Measurements from ENCODE around the gene PTPRN2. TPM values are rescaled to one million over a fixed set of nuclear protein-coding genes. Genes with fewer than 3 reads are reported as not detected.
"Not testable (repeated sequence)": the region's sequence is repeated elsewhere in the genome, so short reads cannot be mapped to it uniquely, and the experiment has no call there.

PTPRN2 gene
- total and polyA plus RNA-seq, 4 donors = 18.1 to 69.9 (median 50.4) TPM

- WGBS (ENCODE audit: insufficient coverage) = 72% methylated on average over 12 of the region's 12 CpGs
- Histone ChIP-seq H3K36me3 (ENCODE audit: control insufficient read depth, insufficient read depth, low read length) (peaks cover 6% of the 10 kb centered on the region), H3K4me3 (ENCODE audit: low read depth, low read length) (no peak overlapping the region), H3K27me3 (ENCODE audit: control insufficient read depth, insufficient read depth, low read length) (no peaks in the 10 kb centered on the region), H3K9me3 (ENCODE audit: control insufficient read depth, insufficient read depth, low read length) (no peaks in the 10 kb centered on the region), H3K27ac (ENCODE audit: low read depth, low read length) (no peak overlapping the region), H3K4me1 (ENCODE audit: control insufficient read depth, insufficient read depth, low read length) (peaks cover 34% of the 10 kb centered on the region)
- DNase-seq (ENCODE audit: low read depth in 4 of 6, low spot score in 6 of 6) = no peak
Measured at GRCh38 chr7:158387546-158387891, 200.1 kb downstream of the PTPRN2 start.

GRCh38 chr7:158386866-158387545 lies 200.6 kb downstream of the PTPRN2 start:
- DNase-seq (ENCODE audit: low read depth in 4 of 6, low spot score in 6 of 6) = no peak
- H3K27me3 ChIP-seq (ENCODE audit: control insufficient read depth, insufficient read depth, low read length) = no peaks in the 10 kb centered on the region
- H3K9me3 ChIP-seq (ENCODE audit: control insufficient read depth, insufficient read depth, low read length) = no peaks in the 10 kb centered on the region
- H3K27ac ChIP-seq (ENCODE audit: low read depth, low read length) = no peak overlapping the region
- H3K4me3 ChIP-seq (ENCODE audit: low read depth, low read length) = no peak overlapping the region
- peaks cover 3% of the 10 kb centered on the region for H3K36me3 ChIP-seq (ENCODE audit: control insufficient read depth, insufficient read depth, low read length)
- peaks cover 29% of the 10 kb centered on the region for H3K4me1 ChIP-seq (ENCODE audit: control insufficient read depth, insufficient read depth, low read length)
- 60% methylated on average over 17 of the region's 20 CpGs for WGBS (ENCODE audit: insufficient coverage)

DNA sequence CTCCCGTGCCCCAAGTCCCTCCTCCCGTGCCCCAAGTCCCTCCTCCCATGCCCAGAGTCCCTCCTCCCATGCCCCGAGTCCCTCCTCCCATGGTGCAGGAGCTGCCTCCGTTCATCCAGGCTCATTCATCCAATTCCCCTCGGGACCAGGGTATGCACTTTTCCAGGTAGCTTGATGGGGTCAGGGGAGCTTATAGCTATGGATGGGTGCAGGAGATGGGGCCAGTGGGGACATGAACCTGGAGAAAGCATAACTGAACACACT lies 201.3 kb downstream of the PTPRN2 start:
- H3K27me3 ChIP-seq (ENCODE audit: control insufficient read depth, insufficient read depth, low read length) = no peaks in the 10 kb centered on the region
- peaks cover 24% of the 10 kb centered on the region for H3K4me1 ChIP-seq (ENCODE audit: control insufficient read depth, insufficient read depth, low read length)
- no peaks in the 10 kb centered on the region for H3K36me3 ChIP-seq (ENCODE audit: control insufficient read depth, insufficient read depth, low read length)
- H3K9me3 ChIP-seq (ENCODE audit: control insufficient read depth, insufficient read depth, low read length) = peaks cover under 1% of the 10 kb centered on the region
- WGBS (ENCODE audit: insufficient coverage) = 100% methylated on average over 1 of the region's 5 CpGs
- no peak for DNase-seq (ENCODE audit: low read depth in 4 of 6, low spot score in 6 of 6)
- H3K27ac ChIP-seq (ENCODE audit: low read depth, low read length) = no peak overlapping the region
- no peak overlapping the region for H3K4me3 ChIP-seq (ENCODE audit: low read depth, low read length)

DNA sequence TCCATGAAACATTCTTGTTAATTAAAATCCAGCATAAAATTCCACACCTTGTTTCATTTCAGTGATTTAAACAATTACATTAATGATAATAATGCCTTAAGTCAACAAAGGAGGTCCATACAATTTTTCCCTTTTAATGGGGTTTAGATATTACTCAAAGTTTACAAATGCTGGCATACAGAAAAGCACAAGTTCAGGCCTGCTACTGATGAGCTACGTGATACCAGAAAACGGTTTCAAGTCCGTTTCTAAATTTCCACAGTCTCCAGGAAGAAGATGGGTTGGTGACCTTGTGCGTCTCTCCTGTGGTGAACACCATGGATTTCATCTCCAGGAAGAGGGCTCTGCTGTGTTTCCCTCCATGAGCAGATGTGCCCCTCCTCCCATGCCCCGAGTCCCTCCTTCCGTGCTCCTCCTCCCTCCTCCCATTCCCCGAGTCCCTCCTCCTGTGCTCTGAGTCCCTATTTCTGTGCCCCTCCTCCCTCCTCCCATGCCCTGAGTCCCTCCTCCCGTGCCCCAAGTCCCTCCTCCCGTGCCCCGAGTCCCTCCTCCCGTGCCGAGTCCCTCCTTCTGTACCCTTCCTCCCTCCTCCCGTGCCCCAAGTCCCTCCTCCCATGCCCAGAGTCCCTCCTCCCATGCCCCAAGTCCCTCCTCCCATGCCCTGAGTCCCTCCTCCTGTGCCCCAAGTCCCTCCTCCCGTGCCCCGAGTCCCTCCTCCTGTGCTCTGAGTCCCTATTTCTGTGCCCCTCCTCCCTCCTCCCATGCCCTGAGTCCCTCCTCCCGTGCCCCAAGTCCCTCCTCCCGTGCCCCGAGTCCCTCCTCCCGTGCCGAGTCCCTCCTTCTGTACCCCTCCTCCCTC lies 201.9 kb downstream of the PTPRN2 start:
- H3K4me1 ChIP-seq (ENCODE audit: control insufficient read depth, insufficient read depth, low read length) = peaks cover 24% of the 10 kb centered on the region
- H3K27ac ChIP-seq (ENCODE audit: low read depth, low read length); DNase-seq (ENCODE audit: low read depth in 4 of 6, low spot score in 6 of 6); H3K4me3 ChIP-seq (ENCODE audit: low read depth, low read length); H3K9me3 ChIP-seq (ENCODE audit: control insufficient read depth, insufficient read depth, low read length); H3K36me3 ChIP-seq (ENCODE audit: control insufficient read depth, insufficient read depth, low read length); H3K27me3 ChIP-seq (ENCODE audit: control insufficient read depth, insufficient read depth, low read length): not testable (repeated sequence)
- 90% methylated on average over 12 of the region's 20 CpGs for WGBS (ENCODE audit: insufficient coverage)

DNA sequence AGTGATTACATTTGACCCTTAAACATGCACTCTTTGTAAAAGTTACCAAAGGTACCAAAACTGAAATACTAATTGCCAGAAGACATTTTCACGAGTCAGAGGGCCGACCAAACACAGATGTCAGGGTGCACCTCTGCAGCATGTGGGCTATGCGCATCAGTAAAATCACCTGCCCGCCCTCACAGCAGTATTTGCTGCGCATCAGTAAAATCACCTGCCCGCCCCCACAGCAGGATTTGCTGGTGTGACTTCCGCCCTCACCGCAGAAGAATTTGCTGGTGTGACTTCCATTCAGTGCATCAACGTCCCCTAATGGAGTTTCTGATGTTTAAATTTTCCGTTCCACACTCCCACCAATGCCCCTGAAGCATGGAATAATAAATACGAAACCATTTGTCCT lies 202.9 kb downstream of the PTPRN2 start:
- no peaks in the 10 kb centered on the region for H3K36me3 ChIP-seq (ENCODE audit: control insufficient read depth, insufficient read depth, low read length)
- no peak for DNase-seq (ENCODE audit: low read depth in 4 of 6, low spot score in 6 of 6)
- peaks cover 5% of the 10 kb centered on the region for H3K9me3 ChIP-seq (ENCODE audit: control insufficient read depth, insufficient read depth, low read length)
- 76% methylated on average over 6 of the region's 11 CpGs for WGBS (ENCODE audit: insufficient coverage)
- no peak overlapping the region for H3K27ac ChIP-seq (ENCODE audit: low read depth, low read length)
- peaks cover 17% of the 10 kb centered on the region for H3K4me1 ChIP-seq (ENCODE audit: control insufficient read depth, insufficient read depth, low read length)
- H3K4me3 ChIP-seq (ENCODE audit: low read depth, low read length) = no peak overlapping the region
- H3K27me3 ChIP-seq (ENCODE audit: control insufficient read depth, insufficient read depth, low read length) = no peaks in the 10 kb centered on the region

- peaks cover 5% of the 10 kb centered on the region for H3K9me3 ChIP-seq (ENCODE audit: control insufficient read depth, insufficient read depth, low read length)
- DNase-seq (ENCODE audit: low read depth in 4 of 6, low spot score in 6 of 6) = no peak
- H3K27ac ChIP-seq (ENCODE audit: low read depth, low read length) = no peak overlapping the region
- no peaks in the 10 kb centered on the region for H3K27me3 ChIP-seq (ENCODE audit: control insufficient read depth, insufficient read depth, low read length)
- no peaks in the 10 kb centered on the region for H3K36me3 ChIP-seq (ENCODE audit: control insufficient read depth, insufficient read depth, low read length)
- peaks cover 16% of the 10 kb centered on the region for H3K4me1 ChIP-seq (ENCODE audit: control insufficient read depth, insufficient read depth, low read length)
- WGBS (ENCODE audit: insufficient coverage) = 79% methylated on average over 7 of the region's 8 CpGs
- no peak overlapping the region for H3K4me3 ChIP-seq (ENCODE audit: low read depth, low read length)
Measured at GRCh38 chr7:158383665-158384064, 204.0 kb downstream of the PTPRN2 start.

DNA sequence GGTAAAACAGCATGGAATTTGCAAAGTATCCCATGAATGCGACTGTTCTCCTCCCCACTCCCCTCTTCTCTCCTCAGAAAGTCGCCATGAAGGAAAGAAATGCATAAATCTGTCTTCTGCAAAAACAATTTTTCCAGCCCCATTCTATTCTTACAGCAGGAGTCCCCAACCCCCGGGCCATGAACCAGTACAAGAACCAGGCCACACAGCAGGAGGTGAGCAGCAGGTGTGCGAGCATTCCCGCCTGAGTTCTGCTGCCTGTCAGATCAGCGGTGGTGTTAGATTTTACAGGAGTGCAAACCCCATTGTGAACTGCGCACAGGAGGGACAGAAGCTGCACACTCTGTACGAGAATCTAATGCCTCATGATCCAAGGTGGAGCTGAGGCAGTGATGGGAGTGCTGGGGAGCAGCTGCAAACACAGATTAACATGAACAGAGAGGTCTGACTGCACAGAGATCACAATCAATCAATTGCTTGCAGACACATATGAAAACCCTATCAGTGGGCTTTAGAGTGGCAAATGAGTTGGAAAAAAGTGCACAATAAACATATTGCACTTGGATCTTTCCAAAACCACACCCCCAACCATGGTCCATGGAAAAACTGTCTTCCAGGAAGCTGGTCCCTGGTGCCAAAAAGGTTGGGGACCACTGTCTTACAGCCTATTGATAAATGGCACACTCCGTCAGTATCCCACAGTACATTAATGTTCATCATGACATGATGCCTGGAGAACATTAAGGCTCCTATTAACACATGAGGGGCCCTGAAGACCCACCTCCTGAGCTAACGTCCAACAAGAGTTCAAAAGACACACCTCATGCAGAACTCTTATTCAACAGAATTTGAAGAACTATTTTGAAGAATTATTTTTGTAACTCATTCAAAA lies 205.0 kb downstream of the PTPRN2 start:
- no peak overlapping the region for H3K4me3 ChIP-seq (ENCODE audit: low read depth, low read length)
- 35% methylated on average over 7 of the region's 10 CpGs for WGBS (ENCODE audit: insufficient coverage)
- H3K27me3 ChIP-seq (ENCODE audit: control insufficient read depth, insufficient read depth, low read length) = no peaks in the 10 kb centered on the region
- H3K36me3 ChIP-seq (ENCODE audit: control insufficient read depth, insufficient read depth, low read length) = no peaks in the 10 kb centered on the region
- peaks cover 14% of the 10 kb centered on the region for H3K4me1 ChIP-seq (ENCODE audit: control insufficient read depth, insufficient read depth, low read length)
- peaks cover 5% of the 10 kb centered on the region for H3K9me3 ChIP-seq (ENCODE audit: control insufficient read depth, insufficient read depth, low read length)
- H3K27ac ChIP-seq (ENCODE audit: low read depth, low read length) = no peak overlapping the region
- no peak for DNase-seq (ENCODE audit: low read depth in 4 of 6, low spot score in 6 of 6)

DNA sequence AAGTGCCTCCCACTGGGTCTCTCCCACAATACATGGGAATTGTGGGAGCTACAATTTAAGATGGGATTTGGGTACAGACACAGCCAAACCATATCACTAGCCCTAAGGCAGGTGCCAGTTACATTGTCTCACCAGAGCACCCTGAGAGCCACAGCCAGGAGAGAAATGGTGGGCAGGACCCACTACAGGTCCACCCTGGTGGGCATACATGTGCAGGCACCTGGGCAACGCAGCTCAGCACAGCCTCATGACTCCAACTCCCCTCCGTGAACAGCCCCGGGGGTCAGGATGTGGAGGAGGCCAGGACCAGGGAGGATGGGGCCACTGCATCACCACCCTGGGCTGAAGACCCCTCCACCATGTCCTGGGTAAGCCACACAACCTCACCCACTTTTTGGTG lies 205.7 kb downstream of the PTPRN2 start:
- no peaks in the 10 kb centered on the region for H3K27me3 ChIP-seq (ENCODE audit: control insufficient read depth, insufficient read depth, low read length)
- H3K9me3 ChIP-seq (ENCODE audit: control insufficient read depth, insufficient read depth, low read length) = peaks cover 5% of the 10 kb centered on the region
- DNase-seq (ENCODE audit: low read depth in 4 of 6, low spot score in 6 of 6) = no peak
- no peak overlapping the region for H3K4me3 ChIP-seq (ENCODE audit: low read depth, low read length)
- H3K36me3 ChIP-seq (ENCODE audit: control insufficient read depth, insufficient read depth, low read length) = no peaks in the 10 kb centered on the region
- H3K27ac ChIP-seq (ENCODE audit: low read depth, low read length) = no peak overlapping the region
- WGBS (ENCODE audit: insufficient coverage) = 100% methylated on average over 1 of the region's 3 CpGs
- peaks cover 11% of the 10 kb centered on the region for H3K4me1 ChIP-seq (ENCODE audit: control insufficient read depth, insufficient read depth, low read length)

- 90% methylated on average over 7 of the region's 7 CpGs for WGBS (ENCODE audit: insufficient coverage)
- no peaks in the 10 kb centered on the region for H3K36me3 ChIP-seq (ENCODE audit: control insufficient read depth, insufficient read depth, low read length)
- H3K27me3 ChIP-seq (ENCODE audit: control insufficient read depth, insufficient read depth, low read length) = no peaks in the 10 kb centered on the region
- DNase-seq (ENCODE audit: low read depth in 4 of 6, low spot score in 6 of 6) = no peak
- H3K27ac ChIP-seq (ENCODE audit: low read depth, low read length) = no peak overlapping the region
- no peak overlapping the region for H3K4me3 ChIP-seq (ENCODE audit: low read depth, low read length)
- H3K9me3 ChIP-seq (ENCODE audit: control insufficient read depth, insufficient read depth, low read length) = peaks cover 5% of the 10 kb centered on the region
- H3K4me1 ChIP-seq (ENCODE audit: control insufficient read depth, insufficient read depth, low read length) = peaks cover 23% of the 10 kb centered on the region
Measured at GRCh38 chr7:158378978-158379377, 208.6 kb downstream of the PTPRN2 start.
